ENCODE data around the gene ZBTB40.

Gene ZBTB40

DNA sequence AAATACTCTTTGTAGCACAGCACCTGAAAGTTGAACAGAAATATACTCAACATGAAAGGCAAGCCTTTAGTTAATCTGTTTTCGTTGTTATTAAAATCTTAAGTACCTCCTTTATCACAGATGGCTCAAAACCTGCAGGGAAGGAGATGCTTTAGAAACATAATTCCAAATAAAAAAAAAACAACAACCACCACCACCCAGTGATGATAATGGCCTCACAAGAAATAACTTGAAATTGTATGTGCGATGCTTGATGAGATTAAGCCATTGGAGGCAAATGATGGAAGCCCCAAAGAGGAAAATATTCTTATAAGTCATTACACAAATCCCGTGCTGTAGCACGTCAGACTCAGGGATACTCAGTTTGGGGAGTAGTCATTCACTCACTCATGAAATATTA, 24.9 kb upstream of the ZBTB40 start:
- DNase-seq (ENCODE audit: low read depth): no peak

DNA sequence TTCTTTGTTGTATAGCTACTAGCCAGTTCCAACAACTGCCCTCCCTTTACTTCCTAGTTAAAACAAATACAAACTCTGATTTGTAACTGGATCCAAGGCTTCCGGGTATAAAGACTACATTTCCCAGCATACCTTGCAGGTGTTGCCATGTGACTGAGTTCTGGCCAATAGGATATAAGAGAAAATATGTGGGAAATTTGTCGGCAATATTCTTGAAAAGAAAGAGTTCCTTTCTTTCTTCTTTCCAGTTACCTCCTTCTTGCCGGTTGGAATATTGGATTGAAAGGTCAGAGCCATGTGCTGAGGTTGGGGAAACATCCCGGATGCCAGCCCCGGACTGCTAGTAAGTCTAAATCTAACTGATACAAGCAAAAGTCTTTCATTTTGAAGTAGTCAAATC, 23.0 kb upstream of the ZBTB40 start:
- DNase-seq (ENCODE audit: low read depth): no peak

DNA sequence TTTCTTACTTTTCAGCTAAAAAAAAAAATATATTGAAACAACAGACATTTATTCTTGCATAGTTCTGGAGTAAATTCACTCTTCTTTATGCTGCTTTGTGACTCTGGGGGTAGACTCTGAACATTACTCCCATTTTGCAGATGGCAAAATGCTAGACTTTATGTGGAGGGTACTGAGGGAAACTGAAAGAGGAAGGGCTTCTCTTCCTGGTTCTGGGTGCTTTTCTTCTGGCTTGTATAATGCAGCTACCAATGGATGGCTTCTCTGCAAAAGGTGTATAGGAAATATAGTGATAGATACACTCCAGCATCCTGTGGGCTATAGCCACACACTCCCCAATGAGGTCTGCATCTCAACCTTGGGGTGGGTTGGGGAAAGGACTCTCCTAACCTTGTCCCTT, 19.7 kb upstream of the ZBTB40 start:
- DNase-seq (ENCODE audit: low read depth): no peak

DNA sequence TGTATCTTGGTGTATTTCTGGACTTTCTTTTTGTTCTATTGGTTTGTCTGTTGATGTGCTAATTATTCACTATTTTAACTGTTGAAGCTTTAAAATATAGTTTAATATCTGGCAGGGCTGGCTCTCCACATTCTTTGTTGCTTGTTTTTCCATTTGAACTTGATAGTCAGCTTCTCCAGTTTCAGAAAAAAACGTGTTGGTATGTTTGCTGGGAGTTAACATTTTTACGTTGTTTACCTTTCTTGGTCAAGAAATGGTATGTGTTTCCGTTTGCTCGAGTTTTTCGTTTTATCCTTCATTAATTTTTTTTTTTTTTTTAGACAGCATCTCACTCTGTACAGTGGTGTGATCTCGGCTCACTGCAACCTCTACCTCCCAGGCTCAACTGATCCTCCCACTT, 16.9 kb upstream of the ZBTB40 start:
- no peak for DNase-seq (ENCODE audit: low read depth)

DNA sequence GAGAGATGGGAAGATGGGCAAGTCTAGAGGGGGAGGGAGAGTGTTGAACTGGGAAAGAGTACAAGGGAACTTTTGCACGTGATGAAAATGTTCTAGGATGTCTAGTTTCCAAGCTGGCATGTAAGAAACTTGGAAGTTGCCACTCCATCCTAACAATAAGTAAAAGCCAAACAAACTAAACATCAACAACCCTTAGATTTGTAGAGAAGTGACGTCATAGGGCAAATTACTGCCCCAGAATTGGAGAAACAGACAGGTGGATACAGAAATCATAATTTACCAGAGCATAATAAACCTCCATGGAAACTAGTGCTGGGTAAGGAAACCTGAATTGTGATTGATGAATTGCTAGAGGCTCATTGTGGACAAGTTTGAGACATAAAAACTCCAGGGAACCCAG, 14.7 kb upstream of the ZBTB40 start:
- no peak for DNase-seq (ENCODE audit: low read depth)

DNA sequence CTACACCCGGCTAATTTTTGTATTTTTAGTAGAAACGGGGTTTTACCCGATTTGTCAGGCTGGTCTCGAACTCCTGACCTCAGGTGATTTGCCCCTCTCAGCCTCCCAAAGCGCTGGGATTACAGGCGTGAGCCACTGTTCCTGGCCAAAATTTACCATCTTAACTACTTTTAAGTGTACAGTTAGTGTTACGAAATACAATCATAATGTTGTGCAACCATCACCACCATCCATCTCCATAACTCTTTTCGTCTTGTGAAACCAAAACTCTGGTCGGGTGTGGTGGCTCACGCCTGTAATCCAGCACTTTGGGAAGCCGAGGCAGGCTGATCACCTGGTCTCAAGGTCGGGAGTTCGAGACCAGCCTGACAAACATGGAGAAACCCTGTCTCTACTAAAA, 14.1 kb upstream of the ZBTB40 start:
- no peak for DNase-seq (ENCODE audit: low read depth)

DNA sequence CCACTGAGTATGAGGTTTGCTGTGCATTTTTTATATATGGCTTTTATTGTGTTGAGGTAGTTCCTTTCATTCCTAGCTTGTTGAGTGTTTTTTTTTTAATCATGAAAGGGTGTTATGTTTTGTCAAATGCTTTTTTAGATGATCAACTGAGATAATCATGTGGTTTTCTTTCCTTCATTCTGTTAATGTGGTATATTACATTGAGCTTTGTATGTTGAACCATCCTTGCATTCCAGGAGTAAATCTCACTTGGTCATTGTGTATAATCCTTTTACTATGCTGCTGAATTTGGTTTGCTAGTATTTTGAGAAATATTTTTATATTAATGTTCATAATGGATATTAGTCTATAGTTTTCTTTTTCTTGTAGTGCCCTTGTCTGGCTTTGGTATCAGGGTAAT, 11.1 kb upstream of the ZBTB40 start:
- DNase-seq (ENCODE audit: low read depth): no peak

DNA sequence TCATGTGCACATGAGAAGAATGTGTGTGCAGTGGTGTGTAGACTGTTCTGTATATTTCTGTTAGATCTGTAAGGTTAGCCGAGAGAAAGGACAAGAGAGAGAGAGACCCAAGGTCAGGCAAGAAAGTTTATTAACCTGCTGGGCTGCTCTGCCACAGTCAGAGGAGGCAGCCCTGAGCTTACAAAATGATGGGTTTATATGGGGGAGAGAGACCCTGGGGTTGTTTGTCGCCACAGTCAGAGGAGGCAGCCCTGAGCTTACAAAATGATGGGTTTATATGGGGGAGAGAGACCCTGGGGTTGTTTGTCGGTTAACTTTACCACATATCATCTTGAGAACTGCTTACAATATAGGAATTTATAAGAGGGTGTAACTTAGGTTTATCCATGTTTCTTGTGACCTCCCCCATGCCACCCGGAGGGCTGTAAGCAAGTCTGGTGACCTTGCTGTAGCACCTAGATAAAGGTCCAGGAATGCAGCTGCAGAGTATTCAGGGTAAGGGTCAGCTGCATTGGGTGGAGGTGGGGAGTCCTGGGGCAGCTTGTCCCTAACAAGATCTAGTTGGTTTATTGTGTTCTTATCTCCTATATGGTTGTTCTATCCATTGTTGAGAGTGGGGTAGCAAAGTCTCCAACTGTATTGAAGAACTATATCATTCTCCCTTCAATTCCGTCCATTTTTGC, 9.3 kb upstream of the ZBTB40 start:
- DNase-seq (ENCODE audit: low read depth): no peak

DNA sequence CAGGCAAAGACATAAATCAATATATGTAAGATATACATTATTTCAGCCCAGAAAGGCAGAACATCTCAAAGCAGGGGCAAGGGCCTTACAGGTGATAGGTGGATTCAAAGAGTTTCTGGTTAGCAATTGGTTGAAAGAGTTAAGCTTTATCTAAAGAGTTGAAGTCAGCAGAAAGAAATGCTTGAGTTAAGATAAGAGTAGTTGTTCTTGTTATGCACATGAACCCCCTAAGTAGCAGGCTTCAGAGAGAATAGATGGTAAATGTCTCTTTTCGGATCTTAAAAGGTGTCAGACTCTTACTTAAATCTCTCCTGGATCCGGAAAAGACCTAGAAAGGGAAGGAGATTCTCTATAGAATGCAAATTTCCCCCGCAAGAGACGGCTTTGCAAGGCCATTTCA, 8.3 kb upstream of the ZBTB40 start:
- no peak for DNase-seq (ENCODE audit: low read depth)

DNA sequence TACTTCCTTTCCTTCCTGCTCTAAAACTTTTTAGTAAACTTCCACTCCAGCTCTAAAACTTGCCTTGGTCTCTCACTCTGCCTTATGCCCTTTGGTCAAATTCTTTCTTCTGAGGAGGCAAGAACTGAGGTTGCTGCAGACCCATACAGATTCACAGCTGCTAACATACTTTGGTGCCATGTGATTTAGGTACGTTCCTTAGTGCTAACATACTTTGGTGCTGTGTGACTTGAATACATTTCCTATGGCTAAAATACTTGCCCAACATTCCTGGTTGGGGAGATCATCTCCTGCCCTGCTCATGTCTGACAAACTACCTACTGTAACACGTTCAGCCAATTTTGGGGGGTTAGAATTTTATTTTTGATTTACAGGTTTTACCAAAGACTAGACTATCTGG, 6.8 kb upstream of the ZBTB40 start:
- DNase-seq (ENCODE audit: low read depth): no peak

DNA sequence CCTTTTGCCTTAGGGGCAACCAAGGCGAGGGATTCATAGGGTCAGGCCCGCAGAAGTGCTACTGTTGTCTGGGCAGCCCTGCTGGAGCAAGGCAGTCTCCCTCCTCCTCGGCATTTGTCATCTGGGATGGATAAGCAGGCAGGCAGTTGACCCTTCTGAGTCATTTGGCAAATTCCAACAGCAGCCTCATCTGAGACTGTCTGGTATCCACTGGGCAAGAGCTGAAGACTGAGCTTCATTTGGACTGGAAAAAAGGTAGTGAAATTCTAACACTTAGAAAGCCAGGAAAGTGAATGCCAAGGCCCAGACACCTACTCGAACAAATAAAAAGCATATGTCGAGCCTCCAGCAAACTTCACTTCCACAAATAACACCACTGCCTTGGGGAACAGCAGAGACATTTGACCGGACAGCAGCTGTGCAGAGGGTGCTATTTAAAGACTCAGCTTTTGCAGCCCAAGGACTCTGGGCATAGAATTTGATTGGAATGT, 4.0 kb upstream of the ZBTB40 start:
- DNase-seq (ENCODE audit: low read depth): peak; percentile 64

DNA sequence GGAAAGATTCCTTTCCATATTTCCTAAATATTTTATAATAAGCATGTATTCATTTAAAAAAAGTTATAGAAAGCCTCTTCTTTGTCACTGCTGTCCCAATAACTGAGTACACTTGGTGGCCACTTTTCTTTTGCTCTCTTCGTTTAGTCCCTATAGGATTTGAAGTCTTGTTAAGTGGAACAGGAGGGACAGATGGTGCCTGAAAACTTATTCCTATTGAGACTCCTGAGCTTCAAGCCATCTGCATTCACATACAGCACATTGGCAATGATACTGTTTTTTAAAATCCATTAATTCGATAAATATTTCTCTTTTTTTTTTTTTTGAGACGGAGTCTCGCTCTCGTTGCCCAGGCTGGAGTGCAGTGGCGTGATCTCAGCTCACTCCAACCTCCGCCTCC, 2.0 kb upstream of the ZBTB40 start:
- no peak for DNase-seq (ENCODE audit: low read depth)

DNA sequence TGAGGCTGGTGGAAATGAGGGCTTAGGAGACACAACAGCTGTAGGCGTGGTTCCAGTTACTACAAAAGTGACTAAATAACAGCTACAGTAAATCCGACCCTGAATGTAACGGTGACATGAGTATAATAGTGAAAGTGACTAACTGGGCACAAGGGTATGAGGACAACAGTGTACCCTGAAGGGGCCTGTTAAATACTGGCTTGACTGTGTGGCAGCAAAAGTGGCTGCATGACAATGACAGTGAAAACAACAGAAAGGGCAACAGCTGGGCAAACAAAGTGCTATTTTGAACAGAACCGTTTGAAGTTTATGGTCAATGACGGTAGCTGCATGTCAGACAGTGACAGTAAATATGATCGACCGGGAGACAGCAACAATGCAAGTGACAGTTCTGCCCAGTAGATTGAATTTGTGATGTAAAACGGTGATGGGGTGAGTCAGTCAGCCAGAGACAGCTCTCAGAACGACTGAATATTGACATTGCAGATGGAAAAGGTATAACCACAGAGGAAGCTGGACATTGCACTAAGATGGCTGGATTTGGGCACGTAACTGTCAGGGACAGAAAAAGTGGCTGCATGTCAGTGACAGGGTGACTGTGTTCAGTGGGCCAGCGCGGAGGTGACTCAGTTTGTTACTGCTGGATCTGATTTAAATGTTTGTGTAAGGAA, 1.2 kb upstream of the ZBTB40 start:
- DNase-seq (ENCODE audit: low read depth): no peak

DNA sequence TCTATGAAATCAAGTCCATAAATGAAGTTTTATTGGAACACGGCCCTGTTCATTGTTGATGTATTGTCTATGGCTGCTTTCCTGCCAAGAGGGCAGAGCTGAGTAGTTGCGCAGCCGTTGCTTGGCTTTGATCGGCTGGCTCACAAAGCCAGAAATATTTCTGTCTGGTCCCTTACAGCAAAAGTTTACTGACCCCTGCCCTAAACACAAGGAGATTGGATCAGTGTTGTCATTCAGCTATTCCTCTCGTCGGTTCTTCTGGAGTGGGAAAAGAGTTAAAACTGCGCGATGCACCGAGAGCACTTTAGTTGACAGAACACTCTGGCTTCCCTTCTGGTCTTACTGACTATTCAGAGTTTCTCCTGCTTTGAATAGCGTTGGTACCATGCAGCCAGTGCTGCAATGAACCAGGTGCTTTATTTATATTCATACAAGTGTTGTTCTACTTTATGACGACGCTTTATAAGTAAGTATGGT, 868 bp downstream of the ZBTB40 start:
- DNase-seq (ENCODE audit: low read depth): no peak

DNA sequence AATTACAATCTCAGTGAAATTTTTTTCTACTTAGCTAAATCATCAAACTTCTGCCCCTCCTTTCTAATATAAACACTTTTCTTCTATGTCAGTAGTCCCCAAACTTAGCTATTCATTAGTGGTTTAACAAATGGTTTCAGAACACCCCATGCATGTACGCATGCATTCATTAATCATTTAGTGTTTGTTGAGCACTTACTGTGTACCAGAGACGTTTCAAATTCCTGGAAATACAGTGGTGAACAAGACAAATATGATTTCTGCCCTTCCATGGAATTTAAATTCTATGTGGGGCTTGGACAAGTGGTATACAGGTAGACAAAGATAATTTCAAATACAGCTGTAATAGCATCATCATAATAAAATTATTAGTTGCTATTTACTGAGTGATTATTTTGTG, 1.5 kb downstream of the ZBTB40 start:
- DNase-seq (ENCODE audit: low read depth): no peak

DNA sequence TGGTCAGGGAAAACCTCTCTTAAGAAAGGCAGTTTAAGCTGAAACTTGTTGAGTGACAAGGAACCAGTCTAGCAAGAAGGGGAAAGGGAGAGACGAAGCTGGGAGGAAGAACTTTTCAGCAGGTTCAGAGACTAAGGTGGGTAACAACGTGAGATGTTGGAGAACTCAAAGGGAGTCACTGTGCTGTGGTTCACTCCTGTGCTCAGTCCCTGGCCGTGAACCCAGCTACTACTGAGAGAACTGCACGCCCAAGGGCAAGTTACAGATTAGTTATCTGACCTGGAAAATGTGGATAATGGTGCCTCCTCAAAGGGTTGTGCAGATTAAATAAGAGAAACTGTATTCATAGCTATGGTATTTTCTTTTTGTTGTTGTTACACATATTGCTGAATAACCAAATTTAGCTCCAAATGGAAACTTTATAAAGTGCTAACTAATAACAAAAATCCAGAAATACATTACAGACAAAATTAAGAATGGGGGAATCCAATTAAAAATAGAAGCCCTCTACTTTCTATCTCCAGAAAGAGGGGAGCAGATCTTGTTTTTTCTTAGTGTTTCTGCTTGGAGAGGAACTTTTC, 2.9 kb downstream of the ZBTB40 start:
- no peak for DNase-seq (ENCODE audit: low read depth)

DNA sequence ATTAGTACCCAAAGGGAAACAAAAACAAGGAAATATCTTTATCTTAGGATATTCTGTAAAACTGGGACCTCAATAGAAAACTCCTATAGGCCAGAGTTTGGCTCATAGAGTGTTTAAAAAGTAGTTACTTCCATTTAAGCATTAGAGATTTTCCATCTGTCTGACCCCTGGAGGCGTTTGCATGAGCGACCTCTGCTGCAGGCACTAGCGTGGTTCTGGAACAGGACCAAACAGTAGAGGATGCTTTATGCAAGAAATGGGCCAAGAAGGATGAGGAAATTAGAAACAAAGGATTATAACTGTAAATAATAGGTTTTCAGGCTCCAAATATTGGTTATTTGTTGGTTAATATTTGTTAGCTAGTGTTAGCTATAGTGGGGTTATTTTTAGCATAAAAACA, 5.7 kb downstream of the ZBTB40 start:
- DNase-seq (ENCODE audit: low read depth): no peak

DNA sequence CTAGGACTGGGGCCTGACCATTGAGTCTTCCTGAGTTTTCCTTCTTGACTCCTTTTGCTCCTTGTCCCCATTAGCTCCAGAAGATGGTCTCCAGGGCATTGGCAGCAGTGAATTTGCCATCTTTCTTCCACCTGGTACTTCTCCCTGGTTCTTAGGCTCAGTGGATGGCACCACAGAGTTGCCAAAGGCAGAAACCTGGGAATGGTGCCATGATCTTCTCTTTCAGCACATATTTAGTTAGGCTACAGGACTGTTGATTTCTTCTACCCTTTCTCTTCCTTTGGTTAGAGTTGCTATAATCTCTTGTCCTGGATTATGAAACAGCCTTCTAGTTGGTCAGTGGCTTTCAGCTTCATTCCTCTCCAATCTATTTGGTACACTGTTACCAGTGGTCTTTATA, 6.2 kb downstream of the ZBTB40 start:
- DNase-seq (ENCODE audit: low read depth): no peak

DNA sequence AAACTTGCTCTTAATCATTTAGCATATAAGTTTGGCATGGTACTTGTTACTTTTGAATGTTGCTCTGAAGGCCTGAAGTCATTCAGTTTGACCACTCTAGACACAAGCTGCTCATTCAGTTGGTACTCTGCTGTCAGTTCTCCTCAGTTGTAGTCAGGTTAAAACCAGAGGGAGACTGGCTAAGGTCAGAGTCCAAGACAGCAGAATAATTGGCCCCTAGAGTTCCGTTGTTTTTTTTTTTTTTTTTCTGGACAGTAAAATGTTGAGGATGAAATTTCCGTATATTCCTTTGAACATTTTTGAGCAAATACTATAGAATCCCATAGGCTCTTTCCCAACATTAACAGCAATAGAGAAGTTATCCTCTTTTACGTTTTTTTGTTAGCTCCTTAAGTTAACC, 9.4 kb downstream of the ZBTB40 start:
- DNase-seq (ENCODE audit: low read depth): no peak

DNA sequence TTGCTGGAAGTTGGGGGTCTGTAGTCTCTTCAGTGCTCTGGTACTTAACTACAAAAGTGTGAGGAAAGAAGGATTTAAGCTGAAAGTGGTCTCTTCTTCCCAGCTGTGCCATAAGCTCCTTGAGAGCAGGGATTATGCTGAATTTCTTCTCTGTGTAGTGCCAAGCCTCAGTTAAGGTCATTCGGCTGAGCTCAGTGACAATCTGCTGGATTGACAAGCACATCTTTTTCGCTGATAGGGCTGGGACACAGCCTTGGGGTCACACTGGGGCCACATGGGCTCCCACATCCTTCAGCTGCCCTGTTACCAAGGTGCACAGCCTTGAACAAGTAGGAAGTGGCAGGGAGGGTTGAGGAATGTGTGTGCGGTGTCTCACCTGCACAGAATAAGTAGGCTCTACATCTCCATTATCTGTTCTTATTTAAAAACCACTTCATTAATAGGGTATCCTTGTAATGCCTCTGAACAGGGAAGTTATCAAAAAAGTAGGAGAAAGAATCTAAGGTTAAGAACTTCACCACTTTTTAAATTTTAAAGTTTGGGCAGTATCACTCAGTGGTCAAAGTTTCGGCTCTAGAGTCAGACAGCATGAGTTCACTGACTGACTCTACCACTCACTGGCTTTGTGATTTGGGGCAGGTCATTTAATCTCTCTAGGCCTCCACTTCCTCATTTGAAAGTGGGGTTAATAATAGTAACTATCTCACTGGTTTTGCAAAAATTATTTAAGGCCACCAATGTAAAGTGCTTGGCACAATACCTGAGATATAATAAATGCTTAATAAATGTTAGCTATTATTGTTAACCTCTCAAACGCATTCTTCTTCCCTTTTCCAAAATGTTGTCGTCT, 10.3 kb downstream of the ZBTB40 start:
- no peak for DNase-seq (ENCODE audit: low read depth)

DNA sequence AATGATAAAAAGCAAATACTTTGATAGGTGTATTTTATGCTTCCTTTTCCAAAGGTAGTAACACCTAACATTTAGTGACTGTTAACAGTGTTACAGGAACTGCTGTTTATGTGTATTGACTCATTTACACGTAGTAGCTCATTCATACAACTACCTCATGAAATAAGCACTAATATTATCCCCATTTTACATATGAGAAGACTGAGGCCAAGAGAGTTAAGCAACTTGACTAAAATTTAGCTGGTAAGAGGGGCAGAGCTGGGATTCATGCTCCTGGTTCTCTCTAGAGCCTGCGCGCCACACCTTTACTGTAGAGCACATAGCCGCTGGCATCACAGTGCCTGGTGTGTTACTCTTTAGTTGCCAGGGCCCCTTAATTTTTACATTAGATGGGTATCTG, 11.3 kb downstream of the ZBTB40 start:
- DNase-seq (ENCODE audit: low read depth): no peak

DNA sequence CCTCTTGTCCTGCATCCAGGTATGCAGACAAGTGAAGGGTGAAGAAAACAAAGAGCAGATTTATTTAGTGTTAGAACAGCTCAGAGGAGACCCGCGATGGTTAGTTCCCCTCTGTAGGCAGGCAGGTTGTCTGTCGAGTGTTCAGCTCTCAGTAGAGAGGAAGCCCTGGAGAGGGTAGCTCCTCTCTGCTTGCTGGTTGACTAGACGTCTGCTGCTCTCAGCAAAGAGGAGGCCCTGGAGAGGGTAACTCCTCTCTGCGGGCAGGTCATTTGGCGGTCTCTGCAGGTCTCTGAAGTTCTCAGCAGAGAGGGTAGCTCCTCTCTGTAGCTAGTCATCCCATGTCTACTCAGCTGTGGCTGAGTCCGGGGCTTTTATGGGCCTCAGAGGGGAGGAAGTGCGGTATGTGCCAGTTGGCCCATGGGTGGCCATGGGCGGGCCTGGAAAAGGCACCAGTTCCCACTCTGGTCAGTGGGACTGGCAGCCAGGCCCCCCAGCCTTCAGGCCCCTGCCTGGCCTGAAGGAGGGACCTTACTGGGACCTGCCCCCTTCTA, 13.4 kb downstream of the ZBTB40 start:
- no peak for DNase-seq (ENCODE audit: low read depth)

All from HS-5 (cell line).